ENCODE data around the gene MUC20. TPM values are rescaled to one million over a fixed set of nuclear protein-coding genes. Genes with fewer than 3 reads are reported as not detected.

Gene MUC20
- total RNA-seq, 1 donor = 0.36 TPM

DNA sequence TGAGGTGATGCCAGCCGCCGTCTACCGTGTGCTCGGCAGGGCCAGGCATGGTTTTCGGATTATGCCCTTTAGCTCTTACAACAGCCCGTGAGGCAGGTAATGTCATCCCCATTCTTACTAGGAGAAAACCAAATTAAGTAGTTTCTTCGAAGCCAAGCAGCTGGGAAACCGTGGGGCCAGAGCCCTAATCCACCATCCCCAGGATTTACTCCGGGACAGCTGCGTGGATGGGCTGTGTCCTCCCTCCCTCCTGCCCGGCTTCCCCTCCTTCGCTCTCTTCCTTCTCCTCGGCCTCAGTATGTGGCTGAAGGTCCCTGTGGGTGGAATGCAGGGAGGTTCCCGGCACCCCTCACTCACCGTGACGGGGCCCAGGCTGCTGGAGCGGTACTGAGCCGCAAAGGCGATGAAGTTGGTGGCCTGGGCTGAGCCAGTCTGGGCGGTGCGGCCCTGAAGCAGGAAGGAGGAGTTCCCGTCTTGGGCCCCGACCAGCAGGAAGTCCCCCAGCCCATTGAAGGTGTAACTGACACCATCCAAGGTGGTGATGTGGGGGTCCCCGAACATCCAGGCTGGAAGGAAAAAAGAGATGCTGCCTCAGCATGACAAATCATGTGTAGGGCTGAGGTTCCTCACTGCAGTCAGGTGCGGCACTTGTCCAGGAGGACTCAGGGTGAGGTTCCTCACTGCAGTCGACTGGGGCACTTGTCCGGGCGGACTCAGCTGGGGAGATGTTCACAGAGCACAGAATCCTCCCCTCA, 42.5 kb downstream of the MUC20 start:
- Histone ChIP-seq H3K79me2 (ENCODE audit: insufficient read depth, low read length) (no peaks in the 10 kb centered on the region), H3K4me1 (ENCODE audit: insufficient read depth, low read length) (no peaks in the 10 kb centered on the region), H3K36me3 (ENCODE audit: insufficient read depth, low read length) (no peaks in the 10 kb centered on the region), H2AFZ (ENCODE audit: low read length) (no peak overlapping the region), H3K27ac (ENCODE audit: low read depth, low read length) (no peak overlapping the region), H3K4me2 (ENCODE audit: insufficient read depth, low read length) (no peak overlapping the region), H3K27me3 (ENCODE audit: insufficient read depth, low read length) (peaks cover 16% of the 10 kb centered on the region), H4K20me1 (ENCODE audit: insufficient read depth, low read length) (no peaks in the 10 kb centered on the region), H3K4me3 (ENCODE audit: insufficient read depth, low read length) (no peak overlapping the region), H3K9me3 (ENCODE audit: low read depth, low read length) (no peaks in the 10 kb centered on the region)
- TF ChIP-seq, protein P1, sequence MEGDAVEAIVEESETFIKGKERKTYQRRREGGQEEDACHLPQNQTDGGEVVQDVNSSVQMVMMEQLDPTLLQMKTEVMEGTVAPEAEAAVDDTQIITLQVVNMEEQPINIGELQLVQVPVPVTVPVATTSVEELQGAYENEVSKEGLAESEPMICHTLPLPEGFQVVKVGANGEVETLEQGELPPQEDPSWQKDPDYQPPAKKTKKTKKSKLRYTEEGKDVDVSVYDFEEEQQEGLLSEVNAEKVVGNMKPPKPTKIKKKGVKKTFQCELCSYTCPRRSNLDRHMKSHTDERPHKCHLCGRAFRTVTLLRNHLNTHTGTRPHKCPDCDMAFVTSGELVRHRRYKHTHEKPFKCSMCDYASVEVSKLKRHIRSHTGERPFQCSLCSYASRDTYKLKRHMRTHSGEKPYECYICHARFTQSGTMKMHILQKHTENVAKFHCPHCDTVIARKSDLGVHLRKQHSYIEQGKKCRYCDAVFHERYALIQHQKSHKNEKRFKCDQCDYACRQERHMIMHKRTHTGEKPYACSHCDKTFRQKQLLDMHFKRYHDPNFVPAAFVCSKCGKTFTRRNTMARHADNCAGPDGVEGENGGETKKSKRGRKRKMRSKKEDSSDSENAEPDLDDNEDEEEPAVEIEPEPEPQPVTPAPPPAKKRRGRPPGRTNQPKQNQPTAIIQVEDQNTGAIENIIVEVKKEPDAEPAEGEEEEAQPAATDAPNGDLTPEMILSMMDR (IDR thresholded peaks at IDR 0.05; ENCODE audit: extremely low read depth, low read depth, low read length) = no peak
- peak; percentile 62 for DNase-seq (ENCODE audit: insufficient read length, low spot score, missing footprints)

DNA sequence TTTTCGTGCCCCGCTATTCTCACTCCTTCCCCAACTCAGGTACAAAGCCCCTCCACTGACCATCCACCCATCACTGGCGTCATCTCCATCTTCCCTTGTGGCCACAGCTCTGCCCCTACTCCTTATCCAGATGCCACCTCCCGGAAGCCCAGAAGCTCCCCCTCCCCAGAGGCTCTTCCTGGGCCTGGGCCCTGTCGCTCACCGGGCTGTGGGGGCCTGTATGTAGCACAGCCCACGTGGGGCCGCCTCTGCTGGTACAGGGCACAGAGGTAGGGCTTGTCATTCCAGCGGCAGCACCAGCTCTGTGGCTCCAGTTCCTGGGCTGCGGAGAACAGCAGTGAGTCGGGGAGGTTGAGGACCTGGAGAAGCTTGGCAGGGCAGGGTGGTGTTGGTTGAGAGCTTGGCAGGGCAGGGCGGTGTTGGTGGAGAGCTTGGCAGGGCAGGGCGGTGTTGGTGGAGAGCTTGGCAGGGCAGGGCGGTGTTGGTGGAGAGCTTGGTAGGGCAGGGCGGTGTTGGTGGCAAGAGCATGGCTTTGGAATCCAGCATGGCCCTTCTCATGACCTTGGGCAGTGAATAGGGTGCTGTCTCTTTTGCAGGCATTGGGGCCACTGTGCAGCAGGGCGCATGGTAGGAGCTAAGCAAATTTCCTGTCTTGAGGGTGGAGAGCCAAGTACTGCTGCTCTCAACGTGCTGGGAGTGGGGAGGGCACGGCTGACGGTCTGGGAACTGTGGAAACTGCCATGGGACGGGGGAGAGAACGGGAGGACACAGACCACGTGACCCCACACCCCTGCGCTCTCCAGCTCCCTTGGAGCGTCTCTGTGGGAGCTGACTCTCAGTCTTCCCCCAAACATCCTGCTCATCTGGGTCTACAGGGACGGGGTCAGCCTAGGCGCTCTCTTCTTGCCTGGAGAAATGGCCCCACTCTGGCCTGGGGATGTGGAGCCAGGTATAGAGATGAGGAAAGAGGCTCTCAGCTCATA, 43.4 kb downstream of the MUC20 start:
- no peak overlapping the region for H2AFZ ChIP-seq (ENCODE audit: low read length)
- H3K36me3 ChIP-seq (ENCODE audit: insufficient read depth, low read length) = no peaks in the 10 kb centered on the region
- no peaks in the 10 kb centered on the region for H3K9me3 ChIP-seq (ENCODE audit: low read depth, low read length)
- no peaks in the 10 kb centered on the region for H3K79me2 ChIP-seq (ENCODE audit: insufficient read depth, low read length)
- H3K4me3 ChIP-seq (ENCODE audit: insufficient read depth, low read length) = no peak overlapping the region
- H3K27me3 ChIP-seq (ENCODE audit: insufficient read depth, low read length) = peaks cover 12% of the 10 kb centered on the region
- no peaks in the 10 kb centered on the region for H4K20me1 ChIP-seq (ENCODE audit: insufficient read depth, low read length)
- no peak overlapping the region for H3K27ac ChIP-seq (ENCODE audit: low read depth, low read length)
- no peaks in the 10 kb centered on the region for H3K4me1 ChIP-seq (ENCODE audit: insufficient read depth, low read length)
- peak; percentile 85 for DNase-seq (ENCODE audit: insufficient read length, low spot score, missing footprints)
- no peak overlapping the region for H3K4me2 ChIP-seq (ENCODE audit: insufficient read depth, low read length)
- TF ChIP-seq, protein P1 (IDR thresholded peaks at IDR 0.05; ENCODE audit: extremely low read depth, low read depth, low read length) = no peak

- Histone ChIP-seq H2AFZ (ENCODE audit: low read length) (no peak overlapping the region), H3K4me1 (ENCODE audit: insufficient read depth, low read length) (no peaks in the 10 kb centered on the region), H4K20me1 (ENCODE audit: insufficient read depth, low read length) (no peaks in the 10 kb centered on the region), H3K4me3 (ENCODE audit: insufficient read depth, low read length) (no peak overlapping the region), H3K79me2 (ENCODE audit: insufficient read depth, low read length) (no peaks in the 10 kb centered on the region), H3K36me3 (ENCODE audit: insufficient read depth, low read length) (no peaks in the 10 kb centered on the region), H3K27ac (ENCODE audit: low read depth, low read length) (no peak overlapping the region), H3K27me3 (ENCODE audit: insufficient read depth, low read length) (peaks cover 10% of the 10 kb centered on the region), H3K9me3 (ENCODE audit: low read depth, low read length) (no peaks in the 10 kb centered on the region), H3K4me2 (ENCODE audit: insufficient read depth, low read length) (no peak overlapping the region)
- DNase-seq (ENCODE audit: insufficient read length, low spot score, missing footprints) = peak; percentile 91
- TF ChIP-seq, protein P1 (IDR thresholded peaks at IDR 0.05; ENCODE audit: extremely low read depth, low read depth, low read length) = no peak
Measured at GRCh38 chr3:195764961-195765706, 44.4 kb downstream of the MUC20 start.
